Aortic smooth muscle cell (primary cell): Measurements from ENCODE around the gene IFNK. TPM values are rescaled to one million over a fixed set of nuclear protein-coding genes. Genes with fewer than 3 reads are reported as not detected.

ENCODE experiments used
- total RNA-seq: library from RNA; depleted of rRNA; stranded (reverse); fragments of >200 nt; gene quantifications from 2 replicates; pipeline ENCODE4 v1.2.3, GENCODE V29; 2014

The IFNK gene, protein sequence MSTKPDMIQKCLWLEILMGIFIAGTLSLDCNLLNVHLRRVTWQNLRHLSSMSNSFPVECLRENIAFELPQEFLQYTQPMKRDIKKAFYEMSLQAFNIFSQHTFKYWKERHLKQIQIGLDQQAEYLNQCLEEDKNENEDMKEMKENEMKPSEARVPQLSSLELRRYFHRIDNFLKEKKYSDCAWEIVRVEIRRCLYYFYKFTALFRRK
- total RNA-seq: not detected in 2 replicates

GRCh38 chr9:27524236-27524635 lies at the start of gene IFNK:
Gene IFNK, plus strand, starts transcription at chr9:27524290. Its CDS starts 47 bp downstream, at chr9:27524337.

DNA sequence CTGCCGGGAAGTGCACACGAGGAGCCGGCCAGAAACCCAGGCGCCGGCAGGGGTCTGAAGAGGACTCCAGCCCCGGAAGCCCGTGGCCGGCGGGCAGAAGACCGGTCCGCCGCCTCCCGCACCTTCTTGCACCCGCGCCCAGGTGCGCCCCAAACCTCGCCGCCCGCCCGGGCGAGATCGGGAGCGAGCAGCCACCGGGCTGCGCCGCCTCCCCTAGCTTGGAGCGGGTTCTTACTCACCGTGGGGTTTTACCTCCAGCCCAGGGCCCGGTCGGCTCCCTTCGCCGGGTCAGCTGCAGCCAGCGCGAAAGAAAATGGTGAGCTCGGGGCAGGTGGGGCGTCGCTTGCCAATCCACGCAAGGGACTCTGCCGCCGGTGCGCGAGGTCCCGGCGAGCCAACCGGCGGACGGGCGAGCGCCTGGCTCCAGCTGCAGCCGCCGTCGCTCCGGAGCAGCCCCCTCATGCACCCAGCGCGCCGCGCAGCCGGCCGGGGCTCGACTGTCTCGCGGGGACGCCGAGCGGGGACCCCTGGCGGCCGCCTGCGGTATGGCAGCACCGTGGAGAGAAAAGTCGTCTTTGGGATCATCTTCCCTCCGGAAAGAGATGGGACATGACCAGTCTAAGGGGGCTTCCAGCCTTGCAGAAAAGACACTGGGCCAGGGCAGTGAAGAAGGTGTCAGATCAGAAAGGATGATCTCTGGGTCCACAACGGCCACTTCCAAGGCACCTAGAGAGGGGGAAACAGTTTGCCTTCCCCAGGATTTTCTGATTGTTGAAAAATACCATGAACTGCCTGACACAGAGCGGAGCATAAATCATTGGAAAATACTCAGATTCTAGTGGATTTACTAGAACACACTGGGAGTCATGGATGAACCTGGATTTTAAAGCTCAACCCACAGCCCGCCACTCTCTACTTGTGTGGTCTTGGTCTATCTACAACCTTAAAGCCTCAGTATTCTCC lies 5.5 kb downstream of the IFNK start, which contains the start of gene MOB3B:
Gene MOB3B, minus strand, starts transcription at position 499 of the 963 bp plus-strand sequence. CDS start 74,264 bp downstream, outside the sequence.

GRCh38 chr9:27572918-27573633 lies 49.0 kb downstream of the IFNK start, which contains the start of gene C9orf72:
Gene C9orf72, minus strand, starts transcription at chr9:27573481. Its CDS starts 6,361 bp downstream, at chr9:27567120.

Other genes starting within 250 kb of the IFNK start
- gene EQTN, start 227.1 kb upstream of the IFNK start, total RNA-seq: not detected in 2 replicates
- under 0.01 and 0.06 TPM in 2 replicates for gene MOB3B, start 5.5 kb downstream of the IFNK start, total RNA-seq
- 3.6 and 7.8 TPM in 2 replicates for gene C9orf72, start 49.2 kb downstream of the IFNK start, total RNA-seq